ENCODE results near the gene DPF1.

The DPF1 gene

DNA sequence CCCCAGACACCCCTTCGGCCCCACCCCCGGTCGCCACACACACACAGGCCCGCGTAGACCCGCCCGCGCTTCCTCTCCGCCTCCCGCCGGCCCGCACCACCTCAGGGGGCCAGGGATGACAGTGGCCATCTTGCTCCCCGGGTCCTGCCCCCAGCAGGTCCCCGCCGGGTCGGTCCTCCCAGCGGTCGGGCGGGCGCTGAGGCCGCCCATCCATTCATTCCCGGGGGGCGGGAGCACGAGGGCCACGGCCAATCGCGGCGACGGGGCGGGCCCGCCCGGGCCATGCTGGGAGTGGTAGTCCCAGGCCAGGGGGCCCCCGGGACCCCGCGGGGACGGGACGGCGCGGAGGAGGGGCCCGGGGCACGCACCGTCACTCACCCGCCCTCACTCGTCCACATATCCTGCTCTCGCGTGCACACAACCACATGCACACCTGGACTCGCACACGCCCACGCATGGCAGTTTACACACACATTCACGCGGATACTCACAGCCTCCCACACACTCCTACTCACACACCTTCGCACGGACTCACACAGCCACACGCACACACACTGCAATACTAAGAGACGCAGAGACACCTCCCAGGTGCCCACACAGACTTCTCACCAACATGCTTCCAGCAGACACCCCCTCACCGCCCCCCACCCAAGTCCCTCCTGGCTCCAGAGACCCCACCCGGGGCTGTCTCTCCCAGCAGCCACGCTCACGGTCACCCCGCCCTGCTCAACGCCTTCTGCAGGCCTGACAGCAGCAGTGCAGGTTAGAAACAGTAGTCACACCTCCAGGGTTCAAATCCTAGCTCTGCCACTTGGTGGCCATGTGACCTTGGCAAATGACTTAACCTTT lies at the start of gene DPF1:
TSS of gene DPF1 (minus strand) at position 209 of the 849 bp plus-strand sequence. CDS start at position 129, 80 bp downstream.
- no peak within 1 kb of the TSS for H3K9ac ChIP-seq (ENCODE audit: low read length in 2 of 2)
- H3K4me3 ChIP-seq (ENCODE audit: low read length in 2 of 2) = peak within 1 kb of the TSS in 1 of 2 donors; percentile 35
- H3K27ac ChIP-seq (ENCODE audit: low read length) = no peak within 1 kb of the TSS
- peaks cover 18% of the 10 kb centered on the region for H3K4me1 ChIP-seq (ENCODE audit: control insufficient read depth, insufficient read depth, low read length)
- peaks cover 49 to 66% of the 10 kb centered on the region in 2 donors for H3K27me3 ChIP-seq (ENCODE audit: control insufficient read depth in 1 of 2, insufficient read depth in 2 of 2, low read length in 2 of 2)
- no peaks in the 10 kb centered on the region for H3K9me3 ChIP-seq (ENCODE audit: control insufficient read depth in 2 of 2, low read length in 2 of 2)
- no peaks in the 10 kb centered on the region for H3K36me3 ChIP-seq (ENCODE audit: control insufficient read depth in 2 of 2, insufficient read depth in 2 of 2, low read length in 2 of 2)

DNA sequence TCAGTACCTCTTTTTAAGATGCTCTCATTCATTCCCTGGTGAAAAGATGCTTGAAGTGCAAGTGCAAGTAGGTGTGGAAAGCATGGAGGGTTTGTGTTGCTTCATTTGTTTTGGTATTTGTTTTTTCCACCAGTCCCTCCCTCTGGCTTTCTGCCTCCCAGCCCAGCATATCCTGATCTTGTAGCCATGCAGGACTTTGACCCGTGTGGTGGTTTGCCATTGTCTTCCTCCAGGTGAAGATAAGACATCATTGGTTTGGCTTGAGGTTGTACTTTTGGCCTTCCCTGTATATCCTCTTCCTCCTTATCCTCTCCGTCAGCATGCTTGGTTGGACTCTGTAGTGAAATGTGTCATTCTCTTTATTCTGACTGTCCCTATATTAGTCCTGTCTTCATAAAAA lies 49.5 kb upstream of the DPF1 start:
- Histone ChIP-seq H3K9ac (ENCODE audit: low read length in 2 of 2) (no peak overlapping the region), H3K27ac (ENCODE audit: low read length) (no peak overlapping the region), H3K36me3 (ENCODE audit: control insufficient read depth in 2 of 2, insufficient read depth in 2 of 2, low read length in 2 of 2) (no peaks in the 10 kb centered on the region), H3K4me3 (ENCODE audit: low read length in 2 of 2) (no peak overlapping the region), H3K9me3 (ENCODE audit: control insufficient read depth in 2 of 2, low read length in 2 of 2) (no peaks in the 10 kb centered on the region), H3K27me3 (ENCODE audit: control insufficient read depth in 1 of 2, insufficient read depth in 2 of 2, low read length in 2 of 2) (no peaks in the 10 kb centered on the region), H3K4me1 (ENCODE audit: control insufficient read depth, insufficient read depth, low read length) (peaks cover 11% of the 10 kb centered on the region)

DNA sequence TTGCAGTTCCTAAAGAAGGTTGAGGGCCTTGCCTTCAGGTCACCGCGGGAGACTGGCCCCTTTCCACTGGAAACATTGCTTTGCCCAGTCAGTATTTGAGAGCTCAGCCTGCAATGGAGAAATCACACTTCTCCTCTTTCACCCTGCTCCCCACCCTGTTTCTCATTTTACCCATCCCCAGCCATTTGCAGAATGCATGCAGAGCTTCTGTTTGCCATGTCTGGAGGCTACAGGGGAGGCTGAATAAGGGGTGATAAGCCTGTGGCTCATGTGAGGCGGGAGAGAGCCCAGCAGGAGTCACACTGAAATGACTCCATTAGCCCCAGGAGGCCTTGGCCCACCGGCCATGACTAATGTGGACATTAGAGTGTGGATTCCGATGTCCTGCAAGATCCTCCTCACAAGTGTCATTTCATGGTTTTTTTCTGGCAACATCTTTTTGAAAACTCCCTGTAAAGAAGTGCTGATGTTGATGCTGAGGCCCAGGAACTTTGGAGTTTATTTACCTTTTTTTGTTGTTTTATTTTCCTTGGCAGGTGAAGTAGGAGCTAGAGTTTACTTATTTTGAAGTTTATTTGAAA lies 46.7 kb upstream of the DPF1 start:
- Histone ChIP-seq H3K36me3 (ENCODE audit: control insufficient read depth in 2 of 2, insufficient read depth in 2 of 2, low read length in 2 of 2) (no peaks in the 10 kb centered on the region), H3K27me3 (ENCODE audit: control insufficient read depth in 1 of 2, insufficient read depth in 2 of 2, low read length in 2 of 2) (no peaks in the 10 kb centered on the region), H3K9ac (ENCODE audit: low read length in 2 of 2) (no peak overlapping the region), H3K4me1 (ENCODE audit: control insufficient read depth, insufficient read depth, low read length) (no peaks in the 10 kb centered on the region), H3K9me3 (ENCODE audit: control insufficient read depth in 2 of 2, low read length in 2 of 2) (no peaks in the 10 kb centered on the region), H3K4me3 (ENCODE audit: low read length in 2 of 2) (no peak overlapping the region), H3K27ac (ENCODE audit: low read length) (no peak overlapping the region)

DNA sequence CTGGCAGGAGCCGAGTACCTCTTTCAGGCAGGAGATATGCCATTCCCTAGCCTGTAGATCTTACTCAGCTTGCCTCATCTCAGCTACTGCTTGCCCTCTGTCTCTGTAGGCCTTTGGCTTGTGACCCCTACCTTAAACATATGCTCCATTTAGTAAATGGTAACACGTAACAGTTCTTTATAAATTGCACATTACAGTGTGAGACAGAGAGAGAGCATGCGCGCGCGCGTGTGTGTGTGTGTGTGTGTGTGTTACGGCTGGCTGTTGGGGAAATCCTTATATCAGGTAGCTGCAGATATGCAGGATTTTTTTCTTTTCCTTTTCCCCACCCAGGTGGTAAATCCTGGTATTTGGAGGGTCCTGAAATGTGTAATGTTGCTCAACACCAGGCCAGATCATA lies 44.5 kb upstream of the DPF1 start:
- Histone ChIP-seq H3K4me1 (ENCODE audit: control insufficient read depth, insufficient read depth, low read length) (peaks cover 15% of the 10 kb centered on the region), H3K9ac (ENCODE audit: low read length in 2 of 2) (no peak overlapping the region), H3K9me3 (ENCODE audit: control insufficient read depth in 2 of 2, low read length in 2 of 2) (no peaks in the 10 kb centered on the region), H3K27ac (ENCODE audit: low read length) (no peak overlapping the region), H3K4me3 (ENCODE audit: low read length in 2 of 2) (no peak overlapping the region), H3K36me3 (ENCODE audit: control insufficient read depth in 2 of 2, insufficient read depth in 2 of 2, low read length in 2 of 2) (no peaks in the 10 kb centered on the region), H3K27me3 (ENCODE audit: control insufficient read depth in 1 of 2, insufficient read depth in 2 of 2, low read length in 2 of 2) (peaks cover 7 to 14% of the 10 kb centered on the region in 2 donors)

DNA sequence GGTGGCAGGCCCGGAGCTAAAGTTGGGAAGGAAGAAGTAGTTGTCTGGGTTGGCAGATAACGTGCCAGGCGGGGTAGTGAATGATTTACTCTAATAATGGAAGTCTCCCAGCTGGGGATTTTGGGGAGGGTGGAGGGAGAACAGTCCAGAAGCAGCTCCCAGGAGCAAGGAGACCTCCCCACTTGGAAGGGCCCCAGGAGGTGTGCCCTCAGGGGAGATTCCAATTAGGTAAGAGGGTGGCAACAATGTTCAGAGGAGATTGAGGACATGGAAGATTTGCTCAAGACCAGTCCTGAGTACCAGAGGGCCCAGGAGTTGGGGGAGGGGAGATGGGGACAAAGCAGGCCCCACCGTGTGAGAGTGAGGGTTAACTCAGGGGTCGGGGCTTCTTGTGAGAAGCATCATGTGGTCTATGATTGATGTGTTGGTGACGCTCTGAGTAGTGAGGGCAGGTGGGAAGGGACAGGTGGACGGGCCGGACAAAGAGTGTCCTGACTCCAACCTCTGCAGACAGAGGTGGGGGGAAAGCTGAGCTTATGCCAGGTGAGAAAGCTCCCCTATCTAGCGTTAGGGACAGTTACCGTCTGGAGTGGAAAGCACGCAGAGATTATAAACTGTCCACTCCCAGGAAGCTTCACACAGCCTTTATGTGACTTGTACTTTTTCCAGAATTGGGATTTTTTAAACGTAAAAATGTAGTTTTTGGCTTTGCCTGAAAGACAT lies 43.9 kb upstream of the DPF1 start:
- peaks cover 15% of the 10 kb centered on the region for H3K4me1 ChIP-seq (ENCODE audit: control insufficient read depth, insufficient read depth, low read length)
- no peaks in the 10 kb centered on the region for H3K36me3 ChIP-seq (ENCODE audit: control insufficient read depth in 2 of 2, insufficient read depth in 2 of 2, low read length in 2 of 2)
- H3K27me3 ChIP-seq (ENCODE audit: control insufficient read depth in 1 of 2, insufficient read depth in 2 of 2, low read length in 2 of 2) = peaks cover 7 to 19% of the 10 kb centered on the region in 2 donors
- no peak overlapping the region for H3K4me3 ChIP-seq (ENCODE audit: low read length in 2 of 2)
- H3K27ac ChIP-seq (ENCODE audit: low read length) = no peak overlapping the region
- H3K9ac ChIP-seq (ENCODE audit: low read length in 2 of 2) = no peak overlapping the region
- H3K9me3 ChIP-seq (ENCODE audit: control insufficient read depth in 2 of 2, low read length in 2 of 2) = no peaks in the 10 kb centered on the region

DNA sequence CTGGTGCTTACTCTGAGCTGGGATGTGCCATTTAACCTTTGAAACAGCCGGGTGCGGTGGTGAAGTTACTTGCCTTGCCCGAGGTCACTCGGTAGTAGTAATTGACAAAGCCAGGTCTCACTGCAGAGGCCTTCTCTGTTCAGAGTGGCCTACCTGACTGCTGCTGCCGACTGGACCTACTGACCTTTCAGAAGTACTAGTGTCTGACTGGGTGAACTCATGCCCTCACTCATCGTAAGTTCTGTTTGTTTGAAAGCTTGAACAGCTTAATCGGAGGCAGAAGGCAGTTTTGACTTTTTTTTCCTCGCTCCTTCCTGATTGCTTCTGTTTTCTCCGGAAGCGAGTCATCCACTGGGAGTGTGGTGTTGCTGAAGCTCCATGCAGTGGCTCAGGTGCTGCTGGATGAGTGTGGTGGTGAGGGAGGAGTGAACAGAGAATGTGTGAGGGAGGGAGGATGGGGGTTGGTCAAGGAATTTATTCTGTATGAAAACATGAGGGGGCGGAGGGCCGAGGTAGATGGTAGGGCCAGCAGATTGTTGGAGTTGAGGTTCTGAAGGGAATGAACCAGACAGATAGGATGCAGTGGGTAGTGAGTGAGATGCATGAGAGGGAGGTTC lies 43.1 kb upstream of the DPF1 start:
- H3K4me3 ChIP-seq (ENCODE audit: low read length in 2 of 2) = no peak overlapping the region

DNA sequence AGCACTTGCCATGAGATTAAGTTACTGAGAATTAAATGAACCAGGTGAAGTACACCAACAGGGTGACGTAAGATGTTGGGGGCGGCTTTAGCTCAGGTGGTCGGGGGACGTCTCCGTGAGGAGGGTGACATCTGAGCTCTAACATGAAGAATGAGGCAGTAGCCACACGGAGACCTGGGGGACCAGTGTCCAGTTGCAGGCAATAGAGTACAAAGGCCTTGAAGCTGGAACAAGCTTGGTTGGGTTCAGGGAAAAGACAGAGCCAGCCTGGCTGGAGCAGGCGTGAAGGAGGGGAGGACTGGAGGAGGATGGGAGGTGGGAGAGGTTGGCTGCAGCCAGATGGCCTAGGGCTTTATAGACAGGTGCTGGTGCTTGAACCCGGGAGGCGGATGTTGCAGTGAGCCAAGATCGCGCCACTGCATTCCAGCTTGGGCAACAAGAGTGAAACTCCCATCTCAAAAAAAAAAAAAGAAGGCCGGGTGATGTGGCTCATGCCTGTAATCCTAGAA lies 42.0 kb upstream of the DPF1 start:
- no peak overlapping the region for H3K4me3 ChIP-seq (ENCODE audit: low read length in 2 of 2)
- no peaks in the 10 kb centered on the region for H3K36me3 ChIP-seq (ENCODE audit: control insufficient read depth in 2 of 2, insufficient read depth in 2 of 2, low read length in 2 of 2)
- H3K4me1 ChIP-seq (ENCODE audit: control insufficient read depth, insufficient read depth, low read length) = peaks cover 15% of the 10 kb centered on the region
- H3K9ac ChIP-seq (ENCODE audit: low read length in 2 of 2) = no peak overlapping the region
- H3K9me3 ChIP-seq (ENCODE audit: control insufficient read depth in 2 of 2, low read length in 2 of 2) = no peaks in the 10 kb centered on the region
- no peak overlapping the region for H3K27ac ChIP-seq (ENCODE audit: low read length)
- H3K27me3 ChIP-seq (ENCODE audit: control insufficient read depth in 1 of 2, insufficient read depth in 2 of 2, low read length in 2 of 2) = peaks cover 7 to 19% of the 10 kb centered on the region in 2 donors

More for the DNA sequence above, 43.1 kb upstream of the DPF1 start:
- Histone ChIP-seq H3K36me3 (ENCODE audit: control insufficient read depth in 2 of 2, insufficient read depth in 2 of 2, low read length in 2 of 2) (no peaks in the 10 kb centered on the region), H3K27me3 (ENCODE audit: control insufficient read depth in 1 of 2, insufficient read depth in 2 of 2, low read length in 2 of 2) (peaks cover 7 to 19% of the 10 kb centered on the region in 2 donors), H3K9ac (ENCODE audit: low read length in 2 of 2) (no peak overlapping the region), H3K4me1 (ENCODE audit: control insufficient read depth, insufficient read depth, low read length) (peaks cover 15% of the 10 kb centered on the region), H3K9me3 (ENCODE audit: control insufficient read depth in 2 of 2, low read length in 2 of 2) (no peaks in the 10 kb centered on the region), H3K27ac (ENCODE audit: low read length) (no peak overlapping the region)

DNA sequence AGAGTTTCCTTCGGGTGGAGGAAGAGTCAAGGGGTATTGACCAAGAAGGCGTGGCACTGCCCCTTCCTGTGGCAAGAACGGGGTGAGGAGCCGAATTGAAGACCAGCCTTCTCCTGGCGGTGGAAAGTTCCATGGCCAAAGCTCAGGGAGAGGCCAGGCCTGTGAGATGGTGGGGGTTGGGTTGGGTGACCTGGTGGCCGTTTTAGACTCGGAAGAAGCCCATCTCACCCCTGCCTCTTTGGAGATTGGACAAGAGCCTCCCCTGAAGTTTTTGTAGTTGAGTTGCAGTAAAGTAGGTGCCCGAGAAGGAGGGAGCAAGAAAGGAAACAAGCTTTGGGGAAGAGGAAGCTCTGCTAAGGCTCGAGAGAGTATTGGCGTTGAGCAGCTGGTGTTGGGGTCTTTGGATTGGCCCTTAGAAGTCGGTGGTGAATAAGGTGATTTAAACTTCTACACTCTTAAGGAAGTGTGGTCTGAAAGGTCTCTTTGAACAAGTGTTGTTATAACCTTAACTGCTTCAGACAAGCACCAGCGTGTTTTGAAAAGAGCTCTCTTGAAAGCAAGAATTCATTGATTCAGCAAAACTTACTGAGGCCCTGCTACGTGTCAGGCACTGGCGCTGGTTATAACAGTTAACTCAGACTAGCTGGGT lies 41.3 kb upstream of the DPF1 start:
- Histone ChIP-seq H3K36me3 (ENCODE audit: control insufficient read depth in 2 of 2, insufficient read depth in 2 of 2, low read length in 2 of 2) (no peaks in the 10 kb centered on the region), H3K9ac (ENCODE audit: low read length in 2 of 2) (no peak overlapping the region), H3K4me3 (ENCODE audit: low read length in 2 of 2) (peak overlapping the region in 1 of 2 donors; percentile 35), H3K9me3 (ENCODE audit: control insufficient read depth in 2 of 2, low read length in 2 of 2) (no peaks in the 10 kb centered on the region), H3K4me1 (ENCODE audit: control insufficient read depth, insufficient read depth, low read length) (peaks cover 15% of the 10 kb centered on the region), H3K27me3 (ENCODE audit: control insufficient read depth in 1 of 2, insufficient read depth in 2 of 2, low read length in 2 of 2) (peaks cover 7 to 19% of the 10 kb centered on the region in 2 donors), H3K27ac (ENCODE audit: low read length) (no peak overlapping the region)

DNA sequence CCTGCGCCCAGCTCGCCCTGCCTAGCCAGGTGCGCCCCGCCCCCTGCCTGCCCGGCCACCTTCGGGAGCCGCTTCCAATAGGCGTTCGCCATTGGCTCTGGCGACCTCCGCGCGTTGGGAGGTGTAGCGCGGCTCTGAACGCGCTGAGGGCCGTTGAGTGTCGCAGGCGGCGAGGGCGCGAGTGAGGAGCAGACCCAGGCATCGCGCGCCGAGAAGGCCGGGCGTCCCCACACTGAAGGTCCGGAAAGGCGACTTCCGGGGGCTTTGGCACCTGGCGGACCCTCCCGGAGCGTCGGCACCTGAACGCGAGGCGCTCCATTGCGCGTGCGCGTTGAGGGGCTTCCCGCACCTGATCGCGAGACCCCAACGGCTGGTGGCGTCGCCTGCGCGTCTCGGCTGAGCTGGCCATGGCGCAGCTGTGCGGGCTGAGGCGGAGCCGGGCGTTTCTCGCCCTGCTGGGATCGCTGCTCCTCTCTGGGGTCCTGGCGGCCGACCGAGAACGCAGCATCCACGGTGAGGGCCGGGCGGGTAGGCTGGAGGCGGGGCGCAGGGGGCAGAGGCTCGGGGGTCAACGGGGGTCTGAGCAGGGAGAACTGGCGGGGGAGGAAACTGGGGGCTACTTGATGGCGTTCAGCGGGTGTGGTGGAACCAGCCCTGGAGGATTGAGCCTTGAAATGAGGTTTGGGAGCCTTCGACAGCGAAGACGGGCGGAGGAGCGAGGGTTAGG lies 40.6 kb upstream of the DPF1 start, which contains the start of gene SPINT2:
TSS of gene SPINT2 (plus strand) at position 88 of the 727 bp plus-strand sequence. CDS start at position 408, 320 bp downstream.
- peak within 1 kb of the TSS; percentile 40 to 69 for H3K4me3 ChIP-seq (ENCODE audit: low read length in 2 of 2)
- no peaks in the 10 kb centered on the region for H3K36me3 ChIP-seq (ENCODE audit: control insufficient read depth in 2 of 2, insufficient read depth in 2 of 2, low read length in 2 of 2)
- peaks cover 7 to 19% of the 10 kb centered on the region in 2 donors for H3K27me3 ChIP-seq (ENCODE audit: control insufficient read depth in 1 of 2, insufficient read depth in 2 of 2, low read length in 2 of 2)
- no peaks in the 10 kb centered on the region for H3K9me3 ChIP-seq (ENCODE audit: control insufficient read depth in 2 of 2, low read length in 2 of 2)
- no peak within 1 kb of the TSS for H3K27ac ChIP-seq (ENCODE audit: low read length)
- H3K4me1 ChIP-seq (ENCODE audit: control insufficient read depth, insufficient read depth, low read length) = peaks cover 15% of the 10 kb centered on the region
- H3K9ac ChIP-seq (ENCODE audit: low read length in 2 of 2) = peak within 1 kb of the TSS; percentile 28 to 36
